ENCODE results near the gene NABP2.
A peak's percentile ranks its signal among the peaks of the same experiment; 100 is the strongest.
"Not testable (repeated sequence)": the region's sequence is repeated elsewhere in the genome, so short reads cannot be mapped to it uniquely, and the experiment has no call there.

The NABP2 gene

GRCh38 chr12:56247923-56248322, 23.8 kb downstream of the NABP2 start:
- DNase-seq (ENCODE audit: low read depth): no peak

- no peak for DNase-seq (ENCODE audit: low read depth)
These were observed 24.6 kb downstream of the NABP2 start for GRCh38 chr12:56248711-56249110.

- no peak for DNase-seq (ENCODE audit: low read depth)
These were observed 28.5 kb downstream of the NABP2 start for GRCh38 chr12:56252649-56253048.

GRCh38 chr12:56253091-56253490, 28.9 kb downstream of the NABP2 start:
- DNase-seq (ENCODE audit: low read depth): no peak

GRCh38 chr12:56255671-56256070, 31.5 kb downstream of the NABP2 start:
- DNase-seq (ENCODE audit: low read depth): no peak

GRCh38 chr12:56256326-56256960, 32.3 kb downstream of the NABP2 start:
- DNase-seq (ENCODE audit: low read depth): no peak

- no peak for DNase-seq (ENCODE audit: low read depth)
These were observed 32.9 kb downstream of the NABP2 start for GRCh38 chr12:56257071-56257470.

- no peak for DNase-seq (ENCODE audit: low read depth)
These were observed 33.4 kb downstream of the NABP2 start for GRCh38 chr12:56257491-56258067.

GRCh38 chr12:56258068-56258819, 34.1 kb downstream of the NABP2 start, which contains the start of gene ANKRD52:
Gene ANKRD52, minus strand, starts transcription at chr12:56258384. Its CDS starts 115 bp downstream, at chr12:56258269.
- DNase-seq (ENCODE audit: low read depth): peak; percentile 11

- DNase-seq (ENCODE audit: low read depth): no peak
These were observed 34.7 kb downstream of the NABP2 start for GRCh38 chr12:56258820-56259183.

GRCh38 chr12:56260380-56260779, 36.2 kb downstream of the NABP2 start:
- no peak for DNase-seq (ENCODE audit: low read depth)

GRCh38 chr12:56260921-56261320, 36.8 kb downstream of the NABP2 start:
- DNase-seq (ENCODE audit: low read depth): no peak

GRCh38 chr12:56261503-56262232, 37.5 kb downstream of the NABP2 start:
- DNase-seq (ENCODE audit: low read depth): peak; percentile 48

- DNase-seq (ENCODE audit: low read depth): not testable (repeated sequence)
These were observed 38.8 kb downstream of the NABP2 start for GRCh38 chr12:56262955-56263354.

GRCh38 chr12:56266068-56266692, 42.0 kb downstream of the NABP2 start:
- not testable (repeated sequence) for DNase-seq (ENCODE audit: low read depth)

- DNase-seq (ENCODE audit: low read depth): peak; percentile 32
These were observed 42.7 kb downstream of the NABP2 start, which contains the start of gene COQ10A for GRCh38 chr12:56266693-56267442. Gene COQ10A, plus strand, starts transcription at chr12:56266942. Its CDS starts 177 bp downstream, at chr12:56267119.

- no peak for DNase-seq (ENCODE audit: low read depth)
These were observed 43.4 kb downstream of the NABP2 start for GRCh38 chr12:56267443-56268071.

- no peak for DNase-seq (ENCODE audit: low read depth)
These were observed 46.9 kb downstream of the NABP2 start for GRCh38 chr12:56271031-56271430.

GRCh38 chr12:56272468-56272867, 48.3 kb downstream of the NABP2 start:
- DNase-seq (ENCODE audit: low read depth): not testable (repeated sequence)

GRCh38 chr12:56274299-56274698, 50.2 kb downstream of the NABP2 start:
- DNase-seq (ENCODE audit: low read depth): no peak

- no peak for DNase-seq (ENCODE audit: low read depth)
These were observed 54.8 kb downstream of the NABP2 start for GRCh38 chr12:56278905-56279304.
